Esophagus muscularis mucosa (tissue), 4 donors: Measurements from ENCODE around the gene ATP11A. TPM values are rescaled to one million over a fixed set of nuclear protein-coding genes. Genes with fewer than 3 reads are reported as not detected.

Source experiments
- DNase-seq: peaks from one replicate; pipeline ENCODE4 v3.0.0-alpha.2; 2017; ENCODE audit errors: extremely low spot score
- H3K27ac ChIP-seq, 4 donors: fragments of 200-600 bp; sonication (generic); replicated peaks in 1 of 4; 1 replicate in 3 of 4; 2 replicates in 1 of 4; pipeline ENCODE4 v1.5.1; 2016 to 2019; ENCODE audit warnings: mild to moderate bottlenecking in 1 of 4
- H3K27me3 ChIP-seq, 4 donors: fragments of 200-600 bp; sonication (generic); one replicate each; pipeline versions ENCODE4 v1.5.1 to v1.6.0; 2016 to 2019
- H3K36me3 ChIP-seq, 4 donors: fragments of 200-600 bp; sonication (generic); one replicate each; pipeline ENCODE4 v1.5.1; 2016 to 2019
- H3K4me1 ChIP-seq, 4 donors: fragments of 200-600 bp; sonication (generic); one replicate each; pipeline ENCODE4 v1.5.1; 2016 to 2019
- H3K4me3 ChIP-seq, 4 donors: fragments of 200-600 bp; sonication (generic); 1 replicate in 2 of 4; 2 replicates in 2 of 4; pipeline ENCODE4 v1.5.1; 2016 to 2019; ENCODE audit warnings: mild to moderate bottlenecking in 4 of 4, moderate library complexity in 1 of 4
- H3K9me3 ChIP-seq, 4 donors: fragments of 200-600 bp; sonication (generic); 1 replicate in 3 of 4; 2 replicates in 1 of 4; pipeline ENCODE4 v1.5.1; 2016 to 2019
- CTCF ChIP-seq, 3 experiments: fragments of 200-600 bp in 2 of 3; fragments of 450-650 bp in 1 of 3; sonication (generic) in 2 of 3; IDR thresholded peaks; one replicate each; pipeline ENCODE4 v1.5.1; 2017 to 2019; ENCODE audit warnings: antibody characterized with exemption in 3 of 3, mild to moderate bottlenecking in 2 of 3, moderate library complexity in 1 of 3
- EP300 ChIP-seq: sonication (generic); formaldehyde crosslinking; IDR thresholded peaks from one replicate; pipeline ENCODE4 v1.6.1; 2017; ENCODE audit warnings: antibody characterized with exemption
- POLR2A ChIP-seq: fragments of 450-650 bp; IDR thresholded peaks from one replicate; pipeline ENCODE4 v1.6.1; 2017; ENCODE audit warnings: antibody characterized with exemption, moderate library complexity, mild to moderate bottlenecking, low read depth
- POLR2AphosphoS5 ChIP-seq, 2 donors: sonication (generic); formaldehyde crosslinking; IDR thresholded peaks; one replicate each; pipeline ENCODE4 v1.6.1; 2017; ENCODE audit warnings: antibody characterized with exemption in 2 of 2
- WGBS: methylation state at CpG from one replicate; pipeline ENCODE4 v1.1.5; 2018; 5-methylcytosine and 5-hydroxymethylcytosine counted together
- intact Hi-C: fragments of 100-400 bp; cut with DNase I; formaldehyde crosslinking; loops from one replicate; pipeline ENCODE4 v1.15.1; 2023
- total RNA-seq, 4 donors: library from RNA; depleted of rRNA; stranded (reverse); fragments of >200 nt; gene quantifications; one replicate each; pipeline versions ENCODE4 v1.1.0 to v1.2.1, GENCODE V29; 2016

ATP11A gene
- total RNA-seq, 4 donors from 2014 or later: 11.2 to 27.8 (median 14.3) TPM

DNA sequence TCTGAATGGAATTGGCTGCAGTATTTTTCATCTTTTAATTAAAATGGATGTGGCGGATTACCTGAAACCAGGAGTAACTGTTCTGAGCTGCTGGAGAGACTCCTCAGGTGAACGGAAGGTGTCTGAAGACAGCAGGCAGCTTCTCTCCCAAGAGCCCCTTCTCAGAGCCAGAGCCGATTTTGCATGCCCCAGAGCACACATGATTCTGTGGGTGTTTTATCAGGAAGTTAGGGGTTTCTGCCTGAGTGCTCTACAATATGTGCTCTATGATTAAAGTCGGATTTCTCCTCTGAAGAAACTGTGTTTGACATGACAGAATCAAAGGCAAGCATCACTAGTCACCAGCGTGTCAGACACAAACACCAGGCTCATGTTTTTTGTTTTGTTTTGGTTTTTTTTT lies 218.5 kb downstream of the ATP11A start:
- Histone ChIP-seq H3K4me3 (no peak overlapping the region), H3K4me1 (no peaks in the 10 kb centered on the region), H3K27ac (no peak overlapping the region), H3K36me3 (no peaks in the 10 kb centered on the region), H3K9me3 (peaks cover 0 to 14% (median 7%) of the 10 kb centered on the region in 4 donors), H3K27me3 (peaks cover 0 to 57% (median 0%) of the 10 kb centered on the region in 4 donors)
- intact Hi-C loops: no loop called here
- 86% methylated on average over 5 of the region's 5 CpGs for WGBS
- TF ChIP-seq EP300 (no peak), CTCF (IDR thresholded peaks at IDR 0.05) (no peak)
- no peak for DNase-seq

GRCh38 chr13:112910016-112910415 lies 220.2 kb downstream of the ATP11A start:
- intact Hi-C loops: no loop called here
- Histone ChIP-seq H3K4me3 (no peak overlapping the region), H3K36me3 (no peaks in the 10 kb centered on the region), H3K27me3 (peaks cover 0 to 68% (median 0%) of the 10 kb centered on the region in 4 donors), H3K4me1 (no peaks in the 10 kb centered on the region), H3K27ac (no peak overlapping the region), H3K9me3 (peaks cover 0 to 6% (median 2%) of the 10 kb centered on the region in 4 donors)
- DNase-seq: no peak
- 59% methylated on average over 4 of the region's 4 CpGs for WGBS
- TF ChIP-seq CTCF (IDR thresholded peaks at IDR 0.05): no peak
- no peak for TF ChIP-seq POLR2AphosphoS5 (IDR thresholded peaks at IDR 0.05)
- no peak for TF ChIP-seq EP300
- TF ChIP-seq POLR2A: no peak

- no peak for DNase-seq
- TF ChIP-seq CTCF (IDR thresholded peaks at IDR 0.05): no peak
- no peak for TF ChIP-seq EP300
- TF ChIP-seq POLR2AphosphoS5 (IDR thresholded peaks at IDR 0.05): no peak
- TF ChIP-seq POLR2A: no peak
- Histone ChIP-seq H3K4me1 (no peaks in the 10 kb centered on the region), H3K36me3 (no peaks in the 10 kb centered on the region), H3K27ac (no peak overlapping the region), H3K4me3 (no peak overlapping the region), H3K9me3 (no peaks in the 10 kb centered on the region), H3K27me3 (peaks cover 0 to 64% (median 0%) of the 10 kb centered on the region in 4 donors)
- intact Hi-C loops: no loop called here
- 66% methylated on average over 20 of the region's 27 CpGs for WGBS
Measured at GRCh38 chr13:112910616-112911280, 220.9 kb downstream of the ATP11A start.

DNA sequence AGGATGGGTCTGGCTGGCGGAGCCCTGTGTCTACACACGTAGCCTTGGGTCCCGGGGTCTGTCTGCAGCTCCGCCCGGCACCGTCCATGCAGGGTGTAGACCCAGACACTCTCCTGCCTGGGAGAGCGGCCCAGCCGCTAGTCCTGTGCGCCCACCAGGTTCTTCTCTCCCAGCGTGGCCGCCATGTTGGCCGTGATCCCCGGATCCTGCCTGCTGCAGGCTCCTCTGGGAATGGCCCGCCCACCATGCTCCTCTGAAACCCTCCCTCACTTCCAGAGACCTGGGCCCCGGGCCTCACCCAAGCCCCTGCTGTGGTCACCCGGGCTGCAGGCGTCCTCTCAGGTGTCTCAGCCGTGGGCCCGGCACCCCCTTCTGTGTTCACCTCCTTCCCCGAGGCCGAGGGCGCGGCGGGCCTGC lies 221.5 kb downstream of the ATP11A start:
- H3K36me3 ChIP-seq: no peaks in the 10 kb centered on the region
- DNase-seq: no peak
- intact Hi-C loops: no loop called here
- no peak overlapping the region for H3K4me3 ChIP-seq
- WGBS: 99% methylated on average over 10 of the region's 24 CpGs
- no peak overlapping the region for H3K27ac ChIP-seq
- peaks cover 0 to 64% (median 0%) of the 10 kb centered on the region in 4 donors for H3K27me3 ChIP-seq
- no peaks in the 10 kb centered on the region for H3K4me1 ChIP-seq
- TF ChIP-seq CTCF (IDR thresholded peaks at IDR 0.05) (no peak), POLR2AphosphoS5 (IDR thresholded peaks at IDR 0.05) (no peak), EP300 (no peak), POLR2A (no peak)
- no peaks in the 10 kb centered on the region for H3K9me3 ChIP-seq

DNA sequence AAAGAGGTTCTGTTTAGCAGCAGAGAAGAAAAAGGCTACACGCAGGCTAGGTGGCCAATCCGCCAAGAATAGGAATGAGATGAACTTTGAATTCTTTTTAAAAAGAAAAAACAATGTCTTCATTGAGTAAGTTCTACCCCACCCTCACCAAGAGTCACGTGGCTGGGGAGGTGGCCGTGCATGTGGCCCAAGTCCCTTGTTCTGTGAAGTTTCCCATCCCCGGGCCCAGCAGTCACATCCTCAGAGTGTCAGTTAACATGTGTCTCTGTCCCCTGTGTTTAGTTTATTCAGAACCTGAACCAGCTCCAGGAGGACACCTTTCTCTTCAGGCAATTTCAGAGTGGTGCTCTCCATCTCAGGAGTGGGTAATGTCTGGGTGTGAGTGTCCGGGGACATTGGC lies 222.0 kb downstream of the ATP11A start:
- H3K9me3 ChIP-seq: no peaks in the 10 kb centered on the region
- TF ChIP-seq POLR2AphosphoS5 (IDR thresholded peaks at IDR 0.05) (no peak), EP300 (no peak), CTCF (IDR thresholded peaks at IDR 0.05) (no peak), POLR2A (no peak)
- no peaks in the 10 kb centered on the region for H3K36me3 ChIP-seq
- intact Hi-C loops: no loop called here
- peaks cover 0 to 67% (median under 1%) of the 10 kb centered on the region in 4 donors for H3K27me3 ChIP-seq
- no peak overlapping the region for H3K4me3 ChIP-seq
- H3K4me1 ChIP-seq: no peaks in the 10 kb centered on the region
- H3K27ac ChIP-seq: no peak overlapping the region
- no peak for DNase-seq
- 95% methylated on average over 6 of the region's 6 CpGs for WGBS
